K562 (cell line): Measurements from ENCODE around the gene CUTA. TPM values are rescaled to one million over a fixed set of nuclear protein-coding genes. Genes with fewer than 3 reads are reported as not detected.

Experiments used
- ARID1B ChIP-seq: fragments of 450-650 bp; IDR thresholded peaks from 2 replicates; pipeline ENCODE4 v1.6.1; 2016; ENCODE audit warnings: antibody characterized with exemption, mild to moderate bottlenecking, inconsistent platforms
- ELF1 ChIP-seq: fragments of 200-800 bp; sonication (Bioruptor generic); IDR thresholded peaks from 2 replicates; pipeline ENCODE4 v1.6.1; 2016; ENCODE audit warnings: missing genetic modification characterization, missing compliant biosample characterization
- NCOR1 ChIP-seq: fragments of 450-650 bp; IDR thresholded peaks from 2 replicates; pipeline ENCODE4 v1.6.1; 2016; ENCODE audit warnings: mild to moderate bottlenecking, moderate library complexity
- RREB1 ChIP-seq: fragments of 250-450 bp; sonication (Bioruptor Pico); IDR thresholded peaks from 2 replicates; pipeline ENCODE4 v1.4.0; 2020
- SFPQ ChIP-seq: fragments of 200-400 bp; formaldehyde crosslinking; IDR thresholded peaks from 2 replicates; pipeline ENCODE4 v1.6.1; 2017; ENCODE audit warnings: mild to moderate bottlenecking, low read depth, low read length, moderate library complexity
- SP1 ChIP-seq: sonication (generic); formaldehyde crosslinking; IDR thresholded peaks from 2 replicates; pipeline ENCODE4 v1.8.1; 2022; ENCODE audit warnings: mild to moderate bottlenecking, missing genetic modification reagents
- ZBTB33 ChIP-seq: sonication (generic); formaldehyde crosslinking; IDR thresholded peaks from 2 replicates; pipeline ENCODE4 v1.8.1; 2023; ENCODE audit warnings: mild to moderate bottlenecking, missing genetic modification reagents
- ZNF316 ChIP-seq: fragments of 450-650 bp; IDR thresholded peaks from 2 replicates; pipeline ENCODE4 v1.6.1; 2016
- ZNF347 ChIP-seq: fragments of 450-650 bp; formaldehyde crosslinking; IDR thresholded peaks from 2 replicates; pipeline ENCODE4 v1.4.0; 2020; ENCODE audit warnings: low read depth, mild to moderate bottlenecking, moderate library complexity
- ZNF436 ChIP-seq: fragments of 250-450, 450-650 bp; sonication (Bioruptor Pico); formaldehyde crosslinking; IDR thresholded peaks from 2 replicates; pipeline ENCODE4 v1.7.0; 2020; ENCODE audit warnings: mild to moderate bottlenecking
- ZNF655 ChIP-seq: fragments of 250-450 bp; sonication (Bioruptor Pico); IDR thresholded peaks from 2 replicates; pipeline ENCODE4 v1.5.0; 2021
- polyA plus RNA-seq, 8 experiments: library from polyadenylated mRNA; depleted of rRNA in 4 of 8; stranded (reverse) in 5 of 8; unstranded in 3 of 8; fragments of >200 nt; fragmentation: Nextera tagmentation in 2 of 8; fragmentation: Illumina TruSeq in 1 of 8; extraction: Ambion mirVana in 2 of 8; extraction: Trizol in 1 of 8; gene quantifications; 2 replicates each; pipeline versions ENCODE4 v1.2.1 to v1.2.3, GENCODE V29; 2011 to 2014; ENCODE audit warnings: inconsistent platforms in 1 of 8, missing spikeins in 1 of 8
- total RNA-seq, 7 experiments: library from RNA; depleted of rRNA in 6 of 7; stranded (reverse); fragments of >200 nt in 6 of 7; fragmentation: Illumina TruSeq in 2 of 7; extraction: Trizol in 2 of 7; gene quantifications; 2 replicates each; pipeline versions ENCODE4 v1.2.1 to v1.2.3, GENCODE V29; 2011 to 2021; ENCODE audit warnings: low replicate concordance in 1 of 7
- TF ChIP-seq, protein P1 (sequence below): fragments of 200-800 bp; sonication (Bioruptor generic); IDR thresholded peaks from 2 replicates; pipeline ENCODE4 v1.6.1; 2017; ENCODE audit warnings: missing genetic modification characterization, missing compliant biosample characterization

The CUTA gene
- total and polyA plus RNA-seq, 9 of the 15 experiments (the other 6 are each of a cell fraction or from before 2014, with no cell fraction given): 166 to 682 (median 310) TPM

DNA sequence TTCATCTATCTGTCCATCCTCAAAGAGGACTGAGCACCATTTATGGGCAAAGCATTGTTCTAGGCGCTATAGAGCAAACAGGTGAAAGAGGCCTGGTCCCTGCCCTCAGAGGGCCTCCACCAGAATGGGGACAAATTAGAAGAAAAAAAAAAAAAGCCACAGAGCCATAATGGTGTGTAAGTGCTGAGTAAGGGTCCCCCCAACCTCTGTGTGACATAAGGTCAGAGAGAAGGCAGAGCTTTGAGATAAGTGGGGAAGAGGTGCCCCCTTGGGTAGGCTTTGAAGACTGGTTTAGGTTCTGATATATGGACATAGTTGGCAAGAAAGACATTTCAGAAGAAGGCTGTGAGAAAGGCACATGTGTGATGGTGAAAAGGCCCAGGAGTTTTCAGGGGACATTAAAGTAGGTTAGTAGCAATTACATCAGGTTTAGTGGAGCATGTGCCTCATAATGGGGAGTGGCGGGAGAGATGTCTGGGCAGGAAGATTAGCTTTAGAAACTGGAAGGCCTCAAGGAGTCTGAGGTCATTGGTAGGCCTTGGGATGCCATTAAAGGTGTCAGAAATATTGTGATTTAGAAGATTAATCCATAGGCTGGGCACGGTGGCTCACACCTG is 21.2 kb upstream of the CUTA start (continued):
- TF ChIP-seq RREB1 (CRISPR knock-in tag): no peak
- peak; percentile 84 for TF ChIP-seq ZNF316
- TF ChIP-seq ZNF655 (CRISPR knock-in tag): no peak
- no peak for TF ChIP-seq ELF1
- TF ChIP-seq NCOR1: no peak
- no peak for TF ChIP-seq ZNF436
- no peak for TF ChIP-seq ZNF347 (CRISPR knock-in tag)
- TF ChIP-seq ZBTB33 (CRISPR knock-in tag): peak; percentile 72
- TF ChIP-seq SP1 (CRISPR knock-in tag): no peak
- TF ChIP-seq, protein P1, sequence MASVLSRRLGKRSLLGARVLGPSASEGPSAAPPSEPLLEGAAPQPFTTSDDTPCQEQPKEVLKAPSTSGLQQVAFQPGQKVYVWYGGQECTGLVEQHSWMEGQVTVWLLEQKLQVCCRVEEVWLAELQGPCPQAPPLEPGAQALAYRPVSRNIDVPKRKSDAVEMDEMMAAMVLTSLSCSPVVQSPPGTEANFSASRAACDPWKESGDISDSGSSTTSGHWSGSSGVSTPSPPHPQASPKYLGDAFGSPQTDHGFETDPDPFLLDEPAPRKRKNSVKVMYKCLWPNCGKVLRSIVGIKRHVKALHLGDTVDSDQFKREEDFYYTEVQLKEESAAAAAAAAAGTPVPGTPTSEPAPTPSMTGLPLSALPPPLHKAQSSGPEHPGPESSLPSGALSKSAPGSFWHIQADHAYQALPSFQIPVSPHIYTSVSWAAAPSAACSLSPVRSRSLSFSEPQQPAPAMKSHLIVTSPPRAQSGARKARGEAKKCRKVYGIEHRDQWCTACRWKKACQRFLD (CRISPR knock-in tag): 0 out of 2 replicates have a peak, but pooled peaks have one; percentile 32
- no peak for TF ChIP-seq SFPQ
- no peak for TF ChIP-seq ARID1B
